HG03469 (cell line): ENCODE data around the gene CCDC85B.

Source experiments
- ATAC-seq: cut with Tn5 transposase; IDR thresholded peaks from one replicate; pipeline ENCODE4 v1.9.1; 2021; ENCODE audit warnings: mild to moderate bottlenecking, moderate library complexity, moderate number of reproducible peaks; ENCODE audit not compliant: unreplicated experiment

CCDC85B gene

GRCh38 chr11:65857500-65857852 lies 33.0 kb upstream of the CCDC85B start:
- no peak for ATAC-seq

DNA sequence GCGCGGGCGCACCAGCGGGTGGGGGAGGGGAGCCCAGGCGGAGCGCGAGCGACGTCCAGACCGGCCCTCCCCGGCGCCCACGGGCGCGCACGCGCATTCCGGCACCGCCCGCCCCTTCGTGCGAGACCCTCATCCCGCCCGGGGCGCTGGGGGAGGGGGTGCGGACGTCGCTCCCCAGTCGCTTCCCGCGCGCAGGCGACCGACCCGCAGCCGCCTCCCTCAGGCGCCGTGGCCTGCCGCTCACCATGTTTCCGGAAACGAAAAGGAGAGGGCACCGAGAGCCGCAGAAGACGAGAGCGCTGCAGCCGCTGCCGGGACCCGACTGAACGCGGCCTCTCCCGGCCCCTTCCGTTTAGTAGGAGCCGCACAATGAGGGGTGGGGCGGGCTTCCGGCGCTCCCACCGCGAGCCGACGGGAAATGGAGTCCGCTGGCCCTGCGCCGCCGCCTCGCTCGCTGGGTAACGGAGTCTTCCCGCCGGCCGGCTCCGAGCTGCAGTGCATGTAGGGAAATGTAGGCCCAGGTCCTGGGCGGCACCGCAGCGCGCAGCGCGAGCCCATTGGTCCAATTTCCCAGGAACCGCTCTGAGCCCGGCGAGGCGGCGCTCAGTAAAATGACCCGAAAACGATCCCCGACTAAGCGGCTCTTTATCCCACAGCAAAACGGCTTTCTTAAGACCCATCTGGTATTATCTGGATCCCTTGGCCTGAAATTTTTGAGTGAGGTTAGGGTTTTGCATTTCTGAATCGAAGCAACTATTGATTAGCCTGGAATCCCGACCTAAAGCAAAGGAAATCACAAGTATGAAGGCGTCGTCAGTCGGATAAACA lies 32.4 kb upstream of the CCDC85B start, which contains the start of gene CFL1:
TSS of gene CFL1 (minus strand) at position 328 of the 828 bp plus-strand sequence. CDS start at position 247, 81 bp downstream.
- peak; percentile 34 for ATAC-seq

GRCh38 chr11:65858681-65859087 lies 31.8 kb upstream of the CCDC85B start:
- ATAC-seq: no peak

GRCh38 chr11:65859095-65859811 lies 31.2 kb upstream of the CCDC85B start:
- ATAC-seq: peak; percentile 37

- ATAC-seq: no peak
Measured at GRCh38 chr11:65859812-65860277, 30.6 kb upstream of the CCDC85B start.

- ATAC-seq: no peak
Measured at GRCh38 chr11:65860278-65861164, 30.0 kb upstream of the CCDC85B start, which contains the start of gene MUS81. Gene MUS81, plus strand, starts transcription at chr11:65860433. Its CDS starts 321 bp downstream, at chr11:65860754.

DNA sequence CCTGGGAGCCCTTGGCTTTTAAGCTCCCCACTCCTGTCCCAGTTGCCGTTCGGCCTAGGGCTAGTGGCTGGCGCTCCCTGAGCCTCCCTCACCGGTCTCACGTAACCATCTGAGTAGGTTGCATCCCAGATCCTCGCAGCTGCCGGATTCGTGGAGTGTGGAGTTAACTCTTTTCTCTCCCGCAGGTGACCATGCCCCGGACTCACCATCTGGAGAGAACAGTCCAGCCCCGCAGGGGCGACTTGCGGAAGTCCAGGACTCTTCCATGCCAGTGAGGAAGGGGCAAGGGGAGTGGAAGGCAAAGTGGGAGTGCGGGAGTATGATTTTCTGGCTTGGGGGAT lies 29.3 kb upstream of the CCDC85B start:
- no peak for ATAC-seq

DNA sequence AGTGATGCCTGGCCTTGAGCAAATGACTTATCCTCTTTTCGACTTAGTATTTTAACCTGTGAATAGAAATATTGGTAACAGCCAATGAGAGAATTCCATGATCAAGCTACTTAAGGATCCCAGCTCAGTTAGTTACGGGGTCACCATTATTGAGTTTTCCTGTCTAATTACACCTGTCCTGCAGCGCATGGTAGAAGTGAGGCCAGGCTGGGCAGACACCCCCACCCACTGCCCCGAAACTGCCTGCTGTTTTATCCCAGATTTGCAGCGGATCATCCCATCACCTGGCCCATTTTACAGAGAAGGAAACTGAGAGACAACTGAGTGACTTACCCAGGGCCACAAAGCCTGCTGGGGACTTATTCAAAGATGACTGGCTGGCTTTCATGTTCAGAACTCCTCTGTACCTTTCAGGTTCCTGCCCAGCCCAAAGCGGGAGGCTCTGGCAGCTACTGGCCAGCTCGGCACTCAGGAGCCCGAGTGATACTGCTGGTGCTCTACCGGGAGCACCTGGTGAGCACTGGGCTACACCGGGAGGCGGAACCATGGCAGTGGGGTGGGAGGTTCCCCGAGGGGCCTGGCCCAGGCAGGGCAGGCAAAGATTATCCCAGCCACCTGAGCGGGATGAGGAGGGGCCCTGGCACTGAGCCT lies 28.8 kb upstream of the CCDC85B start:
- no peak for ATAC-seq

- ATAC-seq: no peak
Measured at GRCh38 chr11:65862191-65862735, 28.2 kb upstream of the CCDC85B start.

DNA sequence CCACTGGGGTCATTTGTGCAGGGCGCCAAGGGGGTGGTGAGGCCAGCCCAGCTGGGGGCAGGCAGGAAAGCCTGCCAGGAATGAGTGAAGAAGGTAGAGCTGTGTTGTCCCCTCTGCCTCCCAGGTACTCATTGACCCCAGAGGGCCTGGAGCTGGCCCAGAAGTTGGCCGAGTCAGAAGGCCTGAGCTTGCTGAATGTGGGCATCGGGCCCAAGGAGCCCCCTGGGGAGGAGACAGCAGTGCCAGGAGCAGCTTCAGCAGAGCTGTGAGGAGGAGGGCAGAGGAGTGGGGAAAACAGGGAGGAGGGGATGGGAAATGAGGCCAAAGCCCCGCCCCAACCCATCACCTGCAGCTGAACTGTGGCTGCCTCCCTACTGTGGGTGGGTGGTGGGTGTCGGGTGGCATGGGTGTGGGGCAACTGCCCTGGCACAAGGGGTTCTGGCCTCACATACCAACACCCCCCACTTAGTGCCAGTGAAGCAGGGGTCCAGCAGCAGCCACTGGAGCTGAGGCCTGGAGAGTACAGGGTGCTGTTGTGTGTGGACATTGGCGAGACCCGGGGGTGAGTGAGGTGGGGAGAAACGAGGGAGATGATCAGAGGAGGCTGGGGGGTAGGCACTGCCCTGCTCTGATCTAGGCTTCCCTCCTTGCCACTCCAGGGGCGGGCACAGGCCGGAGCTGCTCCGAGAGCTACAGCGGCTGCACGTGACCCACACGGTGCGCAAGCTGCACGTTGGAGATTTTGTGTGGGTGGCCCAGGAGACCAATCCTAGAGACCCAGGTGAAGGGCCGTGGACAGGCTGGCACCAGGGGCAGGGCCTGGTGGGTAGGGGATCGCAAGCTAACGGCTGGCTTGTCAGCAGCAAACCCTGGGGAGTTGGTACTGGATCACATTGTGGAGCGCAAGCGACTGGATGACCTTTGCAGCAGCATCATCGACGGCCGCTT lies 27.3 kb upstream of the CCDC85B start:
- ATAC-seq: no peak

GRCh38 chr11:65863889-65864705 lies 26.4 kb upstream of the CCDC85B start:
- ATAC-seq: no peak

DNA sequence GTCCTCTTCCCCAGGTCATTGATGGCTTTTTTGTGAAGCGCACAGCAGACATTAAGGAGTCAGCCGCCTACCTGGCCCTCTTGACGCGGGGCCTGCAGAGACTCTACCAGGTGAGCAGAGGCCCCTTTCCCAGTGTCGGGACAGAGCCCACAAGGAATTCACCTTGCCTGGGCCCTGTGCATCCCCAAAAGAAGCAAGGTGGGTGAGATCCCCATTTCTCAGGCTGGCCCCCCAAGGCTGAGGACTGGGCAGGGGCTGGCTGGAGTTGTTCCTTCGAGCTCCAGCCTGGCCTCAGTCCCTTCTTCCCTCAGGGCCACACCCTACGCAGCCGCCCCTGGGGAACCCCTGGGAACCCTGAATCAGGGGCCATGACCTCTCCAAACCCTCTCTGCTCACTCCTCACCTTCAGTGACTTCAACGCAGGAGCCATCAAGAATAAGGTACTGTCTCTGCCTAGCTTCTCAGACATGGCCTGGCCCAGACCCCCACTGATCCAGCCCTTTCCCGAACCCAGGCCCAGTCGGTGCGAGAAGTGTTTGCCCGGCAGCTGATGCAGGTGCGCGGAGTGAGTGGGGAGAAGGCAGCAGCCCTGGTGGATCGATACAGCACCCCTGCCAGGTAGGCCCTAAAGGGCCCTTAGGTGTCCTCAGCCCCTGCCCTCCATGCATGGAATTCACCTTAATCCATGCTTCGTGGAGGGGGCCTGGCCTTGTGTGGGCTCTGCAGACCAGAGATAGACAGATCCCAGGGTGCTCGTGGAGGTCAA lies 25.6 kb upstream of the CCDC85B start:
- no peak for ATAC-seq

DNA sequence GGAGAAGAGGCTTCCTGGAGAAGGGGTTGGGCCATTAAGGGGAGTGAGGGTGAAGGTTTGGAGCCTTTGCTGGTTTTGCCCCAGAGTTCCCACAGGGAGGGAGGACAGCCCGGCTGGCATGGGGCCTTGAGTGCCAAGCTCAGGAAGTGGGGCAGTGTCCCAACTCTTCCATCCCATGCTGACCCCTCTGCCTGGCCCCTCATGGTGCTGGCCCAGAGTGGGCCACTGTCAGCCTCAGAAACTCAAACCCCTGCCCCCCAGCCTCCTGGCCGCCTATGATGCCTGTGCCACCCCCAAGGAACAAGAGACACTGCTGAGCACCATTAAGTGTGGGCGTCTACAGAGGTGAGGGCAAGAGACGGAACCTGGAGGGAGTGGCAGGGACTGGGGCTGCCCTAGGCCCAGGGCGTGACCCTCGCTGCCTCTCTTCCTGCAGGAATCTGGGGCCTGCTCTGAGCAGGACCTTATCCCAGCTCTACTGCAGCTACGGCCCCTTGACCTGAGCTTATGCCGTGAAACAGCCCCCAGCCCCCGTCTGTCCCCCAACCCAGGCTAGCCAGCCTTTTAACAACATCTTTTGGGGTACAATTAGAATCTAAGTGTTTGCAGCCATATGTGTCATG lies 24.8 kb upstream of the CCDC85B start:
- no peak for ATAC-seq

GRCh38 chr11:65866509-65867283 lies 23.8 kb upstream of the CCDC85B start:
- no peak for ATAC-seq

- ATAC-seq: no peak
Measured at GRCh38 chr11:65867284-65868071, 23.0 kb upstream of the CCDC85B start.
